GM23338 (cell line): ENCODE measurements around the gene DOK7. TPM values are rescaled to one million over a fixed set of nuclear protein-coding genes. Genes with fewer than 3 reads are reported as not detected.

Experiments
- ATAC-seq: fragments of 200-7000 bp; cut with Tn5 transposase; 3 replicates; pipeline ENCODE4 v1.9.1; 2020
- DNase-seq: peaks from one replicate; pipeline ENCODE4 v3.0.0-alpha.2; 2015; ENCODE audit warnings: low spot score
- H2AFZ ChIP-seq: fragments of 200-600 bp; sonication (generic); 2 replicates; pipeline ENCODE4 v1.8.0; 2016; ENCODE audit warnings: antibody characterized with exemption, mild to moderate bottlenecking, moderate library complexity
- H3F3A ChIP-seq: fragments of 200-600 bp; sonication (generic); replicated peaks from 2 replicates; pipeline ENCODE4 v1.8.0; 2017; ENCODE audit warnings: antibody characterized with exemption, mixed run types, low read depth
- H3K27ac ChIP-seq: fragments of 200-600 bp; sonication (generic); 2 replicates; pipeline ENCODE4 v1.6.1; 2016; ENCODE audit warnings: low read depth
- H3K27me3 ChIP-seq: fragments of 200-600 bp; sonication (generic); 2 replicates; pipeline ENCODE4 v1.8.0; 2016; ENCODE audit warnings: mild to moderate bottlenecking, mixed run types, moderate library complexity; ENCODE audit not compliant: insufficient read depth
- H3K36me3 ChIP-seq: fragments of 200-600 bp; sonication (generic); 2 replicates; pipeline ENCODE4 v1.8.0; 2016; ENCODE audit warnings: mild to moderate bottlenecking; ENCODE audit not compliant: insufficient read depth
- H3K4me1 ChIP-seq: fragments of 200-600 bp; sonication (generic); 2 replicates; pipeline ENCODE4 v1.8.0; 2016; ENCODE audit warnings: mild to moderate bottlenecking, moderate library complexity; ENCODE audit not compliant: insufficient read depth
- H3K4me2 ChIP-seq: fragments of 200-600 bp; sonication (generic); 2 replicates; pipeline ENCODE4 v1.7.1; 2017; ENCODE audit warnings: mixed run types
- H3K4me3 ChIP-seq: fragments of 200-600 bp; sonication (generic); 2 replicates; pipeline ENCODE4 v1.6.1; 2016; ENCODE audit warnings: mixed run types
- H3K79me2 ChIP-seq: fragments of 200-600 bp; sonication (generic); replicated peaks from 2 replicates; pipeline ENCODE4 v1.8.0; 2017; ENCODE audit warnings: mild to moderate bottlenecking; ENCODE audit not compliant: insufficient read depth
- H3K9me2 ChIP-seq: fragments of 200-600 bp; sonication (generic); 2 replicates; pipeline ENCODE4 v1.8.0; 2017; ENCODE audit not compliant: insufficient read depth
- H4K20me1 ChIP-seq: fragments of 200-600 bp; sonication (generic); replicated peaks from 2 replicates; pipeline ENCODE4 v1.8.0; 2017; ENCODE audit warnings: mild to moderate bottlenecking; ENCODE audit not compliant: insufficient read depth
- H3K27ac Mint-ChIP-seq: 2 replicates; pipeline ENCODE4 v1.8.0; 2020; ENCODE audit warnings: inconsistent platforms, mild to moderate bottlenecking, moderate library complexity, mixed read lengths
- H3K27me3 Mint-ChIP-seq: 3 replicates; pipeline ENCODE4 v1.8.0; 2022; ENCODE audit warnings: low read depth, mild to moderate bottlenecking, moderate library complexity, mixed read lengths, inconsistent platforms; ENCODE audit not compliant: insufficient read depth, poor library complexity
- H3K36me3 Mint-ChIP-seq: 3 replicates; pipeline ENCODE4 v1.8.0; 2021; ENCODE audit warnings: low read depth, mild to moderate bottlenecking, inconsistent platforms, moderate library complexity, mixed read lengths
- H3K4me1 Mint-ChIP-seq: 3 replicates; pipeline ENCODE4 v1.8.0; 2020; ENCODE audit warnings: mild to moderate bottlenecking, inconsistent platforms, mixed read lengths
- H3K4me3 Mint-ChIP-seq: 3 replicates; pipeline ENCODE4 v1.8.0; 2021; ENCODE audit warnings: moderate library complexity, mild to moderate bottlenecking, inconsistent platforms, mixed read lengths
- H3K9me3 Mint-ChIP-seq: 3 replicates; pipeline ENCODE4 v1.8.0; 2020; ENCODE audit warnings: moderate library complexity, mild to moderate bottlenecking, inconsistent platforms, mixed read lengths
- CREB1 ChIP-seq: fragments of 250-450 bp; sonication (Bioruptor Pico); IDR thresholded peaks from 2 replicates; pipeline ENCODE4 v1.5.0; 2020; ENCODE audit warnings: low read depth, mild to moderate bottlenecking, moderate library complexity
- CTCF ChIP-seq, 2 experiments: fragments of 200-600 bp in 1 of 2; sonication (generic) in 1 of 2; conservative IDR thresholded peaks; 2 replicates each; pipeline versions ENCODE4 v1.5.1 to v1.6.1; 2016 to 2017; ENCODE audit warnings: antibody characterized with exemption in 2 of 2, low read depth in 2 of 2, mild to moderate bottlenecking in 2 of 2, moderate library complexity in 1 of 2
- EZH2 ChIP-seq: fragments of 200-600 bp; sonication (generic); IDR thresholded peaks from one replicate; pipeline ENCODE4 v1.8.0; 2017; ENCODE audit warnings: antibody characterized with exemption, mild to moderate bottlenecking, low read depth; ENCODE audit not compliant: unreplicated experiment
- EZH2phosphoT487 ChIP-seq: fragments of 200-600 bp; sonication (generic); IDR thresholded peaks from one replicate; pipeline ENCODE4 v1.8.1; 2018; ENCODE audit warnings: antibody characterized with exemption; ENCODE audit not compliant: unreplicated experiment
- JUNB ChIP-seq: IDR thresholded peaks from one replicate; pipeline ENCODE4 v1.6.1; 2016; ENCODE audit warnings: antibody characterized with exemption; ENCODE audit not compliant: unreplicated experiment
- NANOG ChIP-seq: IDR thresholded peaks from 2 replicates; pipeline ENCODE4 v1.6.1; 2016; ENCODE audit warnings: antibody characterized with exemption, borderline replicate concordance
- POLR2AphosphoS5 ChIP-seq: IDR thresholded peaks from 2 replicates; pipeline ENCODE4 v1.6.1; 2016; ENCODE audit warnings: antibody characterized with exemption, low read depth
- REST ChIP-seq: IDR thresholded peaks from one replicate; pipeline ENCODE4 v1.6.1; 2018; ENCODE audit warnings: antibody characterized with exemption; ENCODE audit not compliant: unreplicated experiment
- STAT1 ChIP-seq: IDR thresholded peaks from one replicate; pipeline ENCODE4 v1.6.1; 2016; ENCODE audit warnings: antibody characterized with exemption; ENCODE audit not compliant: unreplicated experiment
- ZNF114 ChIP-seq: fragments of 250-450 bp; sonication (Bioruptor Pico); IDR thresholded peaks from 2 replicates; pipeline ENCODE4 v1.5.0; 2020; ENCODE audit warnings: mild to moderate bottlenecking, moderate library complexity
- ZNF462 ChIP-seq: fragments of 250-450 bp; sonication (Bioruptor Pico); IDR thresholded peaks from 2 replicates; pipeline ENCODE4 v1.5.0; 2020; ENCODE audit warnings: mild to moderate bottlenecking, moderate library complexity
- polyA plus RNA-seq: library from polyadenylated mRNA; unstranded; fragments of >200 nt; fragmentation: Nextera tagmentation; extraction: Ambion mirVana; gene quantifications from 2 replicates; pipeline ENCODE4 v1.2.1, GENCODE V29; 2016
- total RNA-seq: library from RNA; depleted of rRNA; stranded (reverse); fragments of >200 nt; shearing (Covaris generic); gene quantifications from 2 replicates; pipeline ENCODE4 v1.2.3, GENCODE V29; 2014
- TF ChIP-seq, protein P1 (sequence below): IDR thresholded peaks from 2 replicates; pipeline ENCODE4 v1.6.1; 2016; ENCODE audit warnings: antibody characterized with exemption

DOK7 gene
- total and polyA plus RNA-seq, 2 experiments from 2014 or later: 0.34 to 0.52 TPM

GRCh38 chr4:3440011-3440410, 23.1 kb upstream of the DOK7 start:
- Mint-ChIP-seq H3K27ac (peak overlapping the region; percentile 23; the same call in 1 of the 2 replicates), H3K4me3 (no peak overlapping the region), H3K27me3 (no peaks in the 10 kb centered on the region), H3K4me1 (peaks cover 6% of the 10 kb centered on the region; the same call in 1 of the 3 replicates), H3K9me3 (no peaks in the 10 kb centered on the region), H3K36me3 (no peaks in the 10 kb centered on the region)
- H3K79me2 ChIP-seq: no peaks in the 10 kb centered on the region
- H3K9me2 ChIP-seq: no peaks in the 10 kb centered on the region
- no peak overlapping the region for H3K4me3 ChIP-seq
- H2AFZ ChIP-seq: no peak overlapping the region
- no peak for ATAC-seq
- no peaks in the 10 kb centered on the region for H3K36me3 ChIP-seq
- no peaks in the 10 kb centered on the region for H4K20me1 ChIP-seq
- DNase-seq: no peak
- no peaks in the 10 kb centered on the region for H3F3A ChIP-seq
- no peaks in the 10 kb centered on the region for H3K4me1 ChIP-seq
- H3K27ac ChIP-seq: no peak overlapping the region
- H3K27me3 ChIP-seq: no peaks in the 10 kb centered on the region
- H3K4me2 ChIP-seq: no peak overlapping the region
- TF ChIP-seq ZNF462: no peak
- TF ChIP-seq JUNB: no peak
- TF ChIP-seq CTCF (conservative IDR thresholded peaks at IDR 0.05; ENCODE audit: low read depth in 2 of 2): no peak
- TF ChIP-seq POLR2AphosphoS5: no peak
- no peak for TF ChIP-seq CREB1
- TF ChIP-seq ZNF114 (CRISPR knock-in tag): no peak
- TF ChIP-seq EZH2: no peak
- no peak for TF ChIP-seq EZH2phosphoT487
- TF ChIP-seq NANOG: no peak
- TF ChIP-seq STAT1: no peak
- no peak for TF ChIP-seq REST
- TF ChIP-seq, protein P1, sequence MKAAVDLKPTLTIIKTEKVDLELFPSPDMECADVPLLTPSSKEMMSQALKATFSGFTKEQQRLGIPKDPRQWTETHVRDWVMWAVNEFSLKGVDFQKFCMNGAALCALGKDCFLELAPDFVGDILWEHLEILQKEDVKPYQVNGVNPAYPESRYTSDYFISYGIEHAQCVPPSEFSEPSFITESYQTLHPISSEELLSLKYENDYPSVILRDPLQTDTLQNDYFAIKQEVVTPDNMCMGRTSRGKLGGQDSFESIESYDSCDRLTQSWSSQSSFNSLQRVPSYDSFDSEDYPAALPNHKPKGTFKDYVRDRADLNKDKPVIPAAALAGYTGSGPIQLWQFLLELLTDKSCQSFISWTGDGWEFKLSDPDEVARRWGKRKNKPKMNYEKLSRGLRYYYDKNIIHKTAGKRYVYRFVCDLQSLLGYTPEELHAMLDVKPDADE: no peak
